D721Med (cell line): Measurements from ENCODE around the gene SLC26A9.

ENCODE experiments used
- DNase-seq: peaks from one replicate; pipeline ENCODE4 v3.0.0; 2011; ENCODE audit warnings: low spot score; ENCODE audit not compliant: insufficient read length
- FAIRE-seq: peaks from 2 replicates; lab custom pipeline; 2011; peaks lifted over from hg19 to GRCh38; lab: Jason Lieb, UNC
- CTCF ChIP-seq: IDR thresholded peaks from 2 replicates; pipeline ENCODE4 v1.5.1; 2012; ENCODE audit warnings: mild to moderate bottlenecking, control low read depth; ENCODE audit not compliant: insufficient read depth; ENCODE audit errors: missing control alignments

SLC26A9 gene

DNA sequence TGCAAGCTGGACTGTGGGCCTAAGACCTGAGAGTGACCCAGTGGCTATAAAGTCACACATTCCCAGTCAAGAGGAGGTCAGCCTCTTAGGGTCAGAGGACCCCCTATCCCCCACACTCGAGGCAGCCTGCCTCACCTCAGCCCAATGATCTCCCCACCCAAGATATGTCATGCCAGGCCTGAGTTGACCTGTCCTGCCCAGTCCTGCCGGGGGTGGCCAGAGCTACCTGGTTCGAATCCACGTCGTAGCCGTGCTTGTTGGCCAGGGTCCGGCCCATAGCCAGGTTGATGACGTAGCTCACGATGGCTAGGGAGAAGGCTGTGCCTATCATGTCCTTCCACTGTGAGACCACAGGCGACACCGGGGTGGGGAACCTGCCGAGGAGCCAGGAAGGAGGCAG lies 15.6 kb downstream of the SLC26A9 start:
- DNase-seq = no peak
- no peak for TF ChIP-seq CTCF
- FAIRE-seq = no peak

DNA sequence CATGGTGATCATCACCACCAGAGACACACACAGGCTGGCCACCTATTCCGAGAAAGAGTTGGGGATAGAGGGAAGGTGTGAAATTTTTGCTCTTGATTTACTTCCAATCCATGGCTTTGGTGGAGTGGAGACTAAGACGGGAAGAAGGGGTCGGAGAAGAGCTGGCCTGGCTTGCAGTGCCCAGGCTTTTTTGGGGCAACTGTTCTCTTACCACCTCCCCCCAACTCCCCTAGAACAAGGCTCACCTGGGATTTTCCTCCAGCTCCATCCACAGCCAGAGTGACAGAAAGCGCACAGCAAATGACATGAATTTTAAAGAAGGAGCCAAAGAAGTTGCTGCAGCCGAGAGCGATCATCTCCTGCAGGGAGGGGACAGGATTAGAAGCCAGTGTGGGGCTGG lies 16.0 kb downstream of the SLC26A9 start:
- no peak for FAIRE-seq
- no peak for DNase-seq
- no peak for TF ChIP-seq CTCF

- no peak for TF ChIP-seq CTCF
- no peak for DNase-seq
- no peak for FAIRE-seq
Observed at GRCh38 chr1:205926636-205927035, 16.6 kb downstream of the SLC26A9 start.

- TF ChIP-seq CTCF = no peak
- FAIRE-seq = no peak
- no peak for DNase-seq
Observed at GRCh38 chr1:205926213-205926612, 17.0 kb downstream of the SLC26A9 start.

GRCh38 chr1:205925736-205926135 lies 17.5 kb downstream of the SLC26A9 start:
- TF ChIP-seq CTCF = no peak
- no peak for DNase-seq
- FAIRE-seq = no peak

GRCh38 chr1:205924460-205924790 lies 18.8 kb downstream of the SLC26A9 start:
- no peak for TF ChIP-seq CTCF
- FAIRE-seq = no peak

GRCh38 chr1:205923651-205924459 lies 19.4 kb downstream of the SLC26A9 start:
- FAIRE-seq (no peak), DNase-seq (no peak)
- no peak for TF ChIP-seq CTCF

More at GRCh38 chr1:205924460-205924790, 18.8 kb downstream of the SLC26A9 start:
- DNase-seq = no peak
